SU-DHL-6 (cell line): Measurements from ENCODE around the gene DPEP1.

Experiments
- EZH2phosphoT487 ChIP-seq: fragments of 200-600 bp; sonication (generic), shearing (Covaris generic); conservative IDR thresholded peaks from 2 replicates; pipeline ENCODE4 v1.6.1; 2018; ENCODE audit warnings: mild to moderate bottlenecking, antibody characterized with exemption, low read length, moderate library complexity, mixed read lengths
- TF ChIP-seq, protein P1 (sequence below): fragments of 200-600 bp; sonication (generic); IDR thresholded peaks from one replicate; pipeline ENCODE4 v1.5.1; 2017; ENCODE audit warnings: antibody characterized with exemption, mild to moderate bottlenecking, low read length, moderate library complexity; ENCODE audit not compliant: insufficient read depth, poor library complexity, severe bottlenecking

DNA sequence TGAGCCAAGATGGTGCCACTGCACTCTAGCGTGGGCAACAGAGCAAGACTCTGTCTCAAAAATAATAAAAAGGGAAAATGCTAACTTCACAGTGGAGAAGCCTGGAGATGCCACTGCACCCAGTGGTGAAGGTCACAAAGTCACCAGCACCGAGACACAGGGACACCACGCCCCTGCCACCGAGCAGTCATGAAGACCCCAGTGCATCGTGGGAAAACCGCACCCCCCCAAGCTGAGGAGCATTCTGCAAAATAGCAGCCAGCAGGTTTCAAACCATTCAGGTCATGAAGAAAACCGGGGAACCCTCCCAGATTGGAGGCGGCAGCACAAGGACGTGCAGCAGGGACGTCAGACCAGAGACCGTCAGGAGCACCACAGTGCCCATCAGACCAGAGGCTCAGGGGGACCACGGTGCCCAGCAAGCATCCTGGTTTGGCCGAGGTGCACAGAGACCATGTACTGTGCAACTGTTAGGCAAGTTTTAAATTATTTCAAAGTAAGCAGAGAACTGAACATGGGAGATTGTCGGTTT lies 30.4 kb downstream of the DPEP1 start:
- TF ChIP-seq, protein P1, sequence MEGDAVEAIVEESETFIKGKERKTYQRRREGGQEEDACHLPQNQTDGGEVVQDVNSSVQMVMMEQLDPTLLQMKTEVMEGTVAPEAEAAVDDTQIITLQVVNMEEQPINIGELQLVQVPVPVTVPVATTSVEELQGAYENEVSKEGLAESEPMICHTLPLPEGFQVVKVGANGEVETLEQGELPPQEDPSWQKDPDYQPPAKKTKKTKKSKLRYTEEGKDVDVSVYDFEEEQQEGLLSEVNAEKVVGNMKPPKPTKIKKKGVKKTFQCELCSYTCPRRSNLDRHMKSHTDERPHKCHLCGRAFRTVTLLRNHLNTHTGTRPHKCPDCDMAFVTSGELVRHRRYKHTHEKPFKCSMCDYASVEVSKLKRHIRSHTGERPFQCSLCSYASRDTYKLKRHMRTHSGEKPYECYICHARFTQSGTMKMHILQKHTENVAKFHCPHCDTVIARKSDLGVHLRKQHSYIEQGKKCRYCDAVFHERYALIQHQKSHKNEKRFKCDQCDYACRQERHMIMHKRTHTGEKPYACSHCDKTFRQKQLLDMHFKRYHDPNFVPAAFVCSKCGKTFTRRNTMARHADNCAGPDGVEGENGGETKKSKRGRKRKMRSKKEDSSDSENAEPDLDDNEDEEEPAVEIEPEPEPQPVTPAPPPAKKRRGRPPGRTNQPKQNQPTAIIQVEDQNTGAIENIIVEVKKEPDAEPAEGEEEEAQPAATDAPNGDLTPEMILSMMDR = no peak
- no peak for TF ChIP-seq EZH2phosphoT487
